ENCODE data around the gene ZNF236. TPM values are rescaled to one million over a fixed set of nuclear protein-coding genes. Genes with fewer than 3 reads are reported as not detected.

The ZNF236 gene
- total RNA-seq, 1 donor from 2014 or later: 27.4 TPM

GRCh38 chr18:76834379-76834778, 12.0 kb downstream of the ZNF236 start:
- intact Hi-C loops (cut with micrococcal nuclease): no loop called here
- POLR2A ChIA-PET: no interaction called here
- DNase-seq (no peak), ATAC-seq (ENCODE audit: low read depth) (no peak)
- TF ChIP-seq CTCF (IDR thresholded peaks at IDR 0.05): no peak
- peaks cover 14% of the 10 kb centered on the region for H3K4me1 Mint-ChIP-seq
- CTCF ChIA-PET: no interaction called here
- no peak overlapping the region for H3K27ac Mint-ChIP-seq
- peaks cover 2% of the 10 kb centered on the region for H3K9me3 Mint-ChIP-seq
- no peaks in the 10 kb centered on the region for H3K27me3 Mint-ChIP-seq
- H3K36me3 Mint-ChIP-seq (ENCODE audit: low read depth): peaks cover 5% of the 10 kb centered on the region
- H3K4me3 Mint-ChIP-seq: no peak overlapping the region

DNA sequence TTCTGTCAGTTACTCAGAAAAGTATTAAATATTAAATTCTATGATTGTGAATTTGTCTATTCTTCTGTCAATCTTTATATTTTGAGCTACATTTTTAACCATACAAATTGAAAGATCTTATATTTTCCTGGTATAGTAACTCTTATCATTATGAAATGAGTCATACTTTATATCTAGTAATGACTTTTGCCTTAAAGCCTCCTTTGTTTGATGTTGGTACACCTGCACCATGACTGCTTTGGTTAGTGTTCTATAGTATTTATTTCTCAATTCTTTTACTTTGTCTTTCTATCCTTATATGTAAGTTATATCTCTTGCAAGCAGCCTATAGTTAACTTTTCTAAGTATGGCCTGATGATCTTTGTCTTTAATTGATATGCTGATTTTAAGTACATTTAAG, 13.0 kb downstream of the ZNF236 start:
- peaks cover 19% of the 10 kb centered on the region for H3K4me1 Mint-ChIP-seq
- ATAC-seq (ENCODE audit: low read depth) (no peak), DNase-seq (no peak)
- no peak for TF ChIP-seq CTCF (IDR thresholded peaks at IDR 0.05)
- no peaks in the 10 kb centered on the region for H3K27me3 Mint-ChIP-seq
- CTCF ChIA-PET: no interaction called here
- H3K4me3 Mint-ChIP-seq: no peak overlapping the region
- intact Hi-C loops (cut with micrococcal nuclease): no loop called here
- POLR2A ChIA-PET: no interaction called here
- no peak overlapping the region for H3K27ac Mint-ChIP-seq
- peaks cover 2% of the 10 kb centered on the region for H3K9me3 Mint-ChIP-seq
- peaks cover 5% of the 10 kb centered on the region for H3K36me3 Mint-ChIP-seq (ENCODE audit: low read depth)

DNA sequence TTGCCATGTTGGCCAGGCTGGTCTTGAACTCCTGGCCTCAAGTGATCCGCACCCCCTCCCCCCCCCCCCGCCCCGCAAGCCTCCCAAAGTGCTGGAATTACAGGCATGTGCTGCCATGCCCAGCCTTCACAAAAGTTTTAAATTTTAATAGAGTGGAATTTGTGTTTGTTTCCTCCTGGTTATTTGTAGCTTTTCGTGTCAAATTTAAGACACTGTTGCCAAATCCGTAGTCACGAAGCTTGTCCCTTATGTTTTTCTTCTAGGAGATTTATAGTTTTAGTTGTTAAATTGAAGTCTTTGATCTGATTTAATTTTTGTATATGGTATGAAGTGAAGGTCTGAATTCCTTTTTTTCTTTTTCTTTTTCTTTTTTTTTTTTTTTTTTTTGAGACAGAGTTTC, 14.7 kb downstream of the ZNF236 start:
- POLR2A ChIA-PET: no interaction called here
- no peak for ATAC-seq (ENCODE audit: low read depth)
- H3K4me1 Mint-ChIP-seq: peaks cover 16% of the 10 kb centered on the region
- CTCF ChIA-PET: no interaction called here
- H3K27me3 Mint-ChIP-seq: no peaks in the 10 kb centered on the region
- H3K27ac Mint-ChIP-seq: no peak overlapping the region
- intact Hi-C loops (cut with micrococcal nuclease): no loop called here
- no peak for TF ChIP-seq CTCF (IDR thresholded peaks at IDR 0.05)
- H3K36me3 Mint-ChIP-seq (ENCODE audit: low read depth): peaks cover 5% of the 10 kb centered on the region
- no peak for DNase-seq
- H3K9me3 Mint-ChIP-seq: no peaks in the 10 kb centered on the region
- H3K4me3 Mint-ChIP-seq: no peak overlapping the region

DNA sequence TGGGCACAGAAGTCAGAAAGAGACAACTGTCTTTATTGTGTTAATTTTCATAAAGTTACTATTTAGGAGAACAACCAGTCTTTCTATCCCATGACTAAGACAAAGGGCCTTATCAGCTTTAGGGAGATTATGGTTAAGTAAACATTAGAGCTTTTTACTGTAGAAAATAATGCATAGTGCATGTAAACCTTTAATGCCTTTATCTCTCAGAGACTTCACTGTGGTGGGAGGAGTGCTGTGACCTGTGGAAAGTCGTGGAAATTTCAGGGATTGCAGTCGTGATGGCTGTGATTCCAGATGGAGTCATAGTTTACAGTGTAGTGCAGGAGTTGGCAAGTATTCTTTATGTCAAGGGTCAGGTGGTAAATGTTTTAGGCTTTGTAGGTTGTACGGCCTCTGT, 15.8 kb downstream of the ZNF236 start:
- ChIA-PET POLR2A (no interaction called here), CTCF (no interaction called here)
- H3K36me3 Mint-ChIP-seq (ENCODE audit: low read depth): no peaks in the 10 kb centered on the region
- H3K4me3 Mint-ChIP-seq: no peak overlapping the region
- intact Hi-C loops (cut with micrococcal nuclease): no loop called here
- no peak for TF ChIP-seq CTCF (IDR thresholded peaks at IDR 0.05)
- H3K27me3 Mint-ChIP-seq: no peaks in the 10 kb centered on the region
- no peak overlapping the region for H3K27ac Mint-ChIP-seq
- ATAC-seq (ENCODE audit: low read depth): no peak
- H3K4me1 Mint-ChIP-seq: peaks cover 13% of the 10 kb centered on the region
- H3K9me3 Mint-ChIP-seq: no peaks in the 10 kb centered on the region
- DNase-seq: no peak

GRCh38 chr18:76839086-76839794, 16.9 kb downstream of the ZNF236 start:
- H3K27ac Mint-ChIP-seq: no peak overlapping the region
- intact Hi-C loops (cut with micrococcal nuclease): no loop called here
- ChIA-PET POLR2A (no interaction called here), CTCF (interaction anchor here (1.3 kb wide), 1 partner anchor 40 kb away, joined by 3 read pairs; no protein-coding TSS in a partner anchor)
- no peaks in the 10 kb centered on the region for H3K36me3 Mint-ChIP-seq (ENCODE audit: low read depth)
- no peak for TF ChIP-seq CTCF (IDR thresholded peaks at IDR 0.05)
- no peaks in the 10 kb centered on the region for H3K9me3 Mint-ChIP-seq
- H3K27me3 Mint-ChIP-seq: no peaks in the 10 kb centered on the region
- no peak for DNase-seq
- H3K4me3 Mint-ChIP-seq: no peak overlapping the region
- no peak for ATAC-seq (ENCODE audit: low read depth)
- peaks cover 13% of the 10 kb centered on the region for H3K4me1 Mint-ChIP-seq

Measured in activated B cell treated with CpG ODN at 0.5 μM for 24 hours (primary cell).